Cardiac septum (tissue), 1 donor: ENCODE results near the gene SLC38A4. TPM values are rescaled to one million over a fixed set of nuclear protein-coding genes. Genes with fewer than 3 reads are reported as not detected.

Source experiments
- DNase-seq: peaks from one replicate; pipeline ENCODE4 v3.0.0-alpha.2; 2020; ENCODE audit warnings: low spot score
- intact Hi-C: fragments of 100-400 bp; cut with DNase I; formaldehyde crosslinking; loops from one replicate; pipeline ENCODE4 v1.14.0; 2022
- total RNA-seq: library from RNA; stranded (reverse); fragmentation: NEBNext Ultra II Directional; extraction: Animal tissue kit (Norgen Biotek cat#: 25700); gene quantifications from one replicate; pipeline ENCODE4 v1.2.1, GENCODE V29; 2021
- donor health status: DM: no; HTN: no; CAD: no.

Gene SLC38A4
- total RNA-seq, 1 donor from 2014 or later, result not detected

DNA sequence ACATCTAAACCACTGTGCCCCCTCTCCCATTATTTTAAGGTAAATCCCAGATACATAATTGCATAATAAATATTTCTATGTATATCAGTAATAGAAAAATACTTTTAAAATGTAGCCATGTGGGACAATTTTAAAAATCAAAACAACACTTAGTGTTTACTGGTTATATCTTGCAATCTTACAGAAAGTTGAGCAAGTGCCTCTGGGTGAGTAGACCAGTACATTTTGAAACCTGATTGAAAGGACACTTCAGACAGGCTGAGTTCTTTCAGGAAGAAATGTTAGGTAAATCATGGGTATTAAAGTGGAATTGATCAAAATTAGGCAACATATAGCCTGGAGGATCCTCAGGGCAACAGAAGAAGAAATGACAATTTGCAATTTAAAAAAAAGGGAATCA, 7.2 kb downstream of the SLC38A4 start:
- intact Hi-C loops, result no loop called here
- DNase-seq, result no peak

- DNase-seq, result no peak
- intact Hi-C loops, result no loop called here
These were observed 10.0 kb downstream of the SLC38A4 start for GRCh38 chr12:46815809-46816208.

GRCh38 chr12:46814143-46814542, 11.7 kb downstream of the SLC38A4 start:
- intact Hi-C loops, result no loop called here
- DNase-seq, result no peak

DNA sequence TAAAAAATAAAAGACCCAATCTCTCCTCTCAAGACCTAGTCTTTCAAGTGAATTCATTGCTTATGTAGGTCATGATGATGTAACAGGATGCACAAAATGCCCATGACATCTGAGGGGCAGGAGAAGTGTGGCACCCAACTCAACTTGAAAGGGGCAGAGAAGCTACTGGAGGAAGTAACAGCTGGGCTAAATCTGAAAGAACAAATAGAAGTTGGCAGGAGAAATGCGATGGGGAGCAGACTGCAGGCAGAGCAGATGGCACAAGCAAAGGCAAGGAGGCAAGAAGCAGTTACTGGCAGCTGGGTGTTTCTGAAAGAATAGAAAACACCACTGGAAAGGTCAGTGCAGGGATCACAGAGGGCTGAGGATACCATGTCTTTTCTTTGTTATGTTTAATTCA, 14.6 kb downstream of the SLC38A4 start:
- DNase-seq, result no peak
- intact Hi-C loops, result no loop called here

DNA sequence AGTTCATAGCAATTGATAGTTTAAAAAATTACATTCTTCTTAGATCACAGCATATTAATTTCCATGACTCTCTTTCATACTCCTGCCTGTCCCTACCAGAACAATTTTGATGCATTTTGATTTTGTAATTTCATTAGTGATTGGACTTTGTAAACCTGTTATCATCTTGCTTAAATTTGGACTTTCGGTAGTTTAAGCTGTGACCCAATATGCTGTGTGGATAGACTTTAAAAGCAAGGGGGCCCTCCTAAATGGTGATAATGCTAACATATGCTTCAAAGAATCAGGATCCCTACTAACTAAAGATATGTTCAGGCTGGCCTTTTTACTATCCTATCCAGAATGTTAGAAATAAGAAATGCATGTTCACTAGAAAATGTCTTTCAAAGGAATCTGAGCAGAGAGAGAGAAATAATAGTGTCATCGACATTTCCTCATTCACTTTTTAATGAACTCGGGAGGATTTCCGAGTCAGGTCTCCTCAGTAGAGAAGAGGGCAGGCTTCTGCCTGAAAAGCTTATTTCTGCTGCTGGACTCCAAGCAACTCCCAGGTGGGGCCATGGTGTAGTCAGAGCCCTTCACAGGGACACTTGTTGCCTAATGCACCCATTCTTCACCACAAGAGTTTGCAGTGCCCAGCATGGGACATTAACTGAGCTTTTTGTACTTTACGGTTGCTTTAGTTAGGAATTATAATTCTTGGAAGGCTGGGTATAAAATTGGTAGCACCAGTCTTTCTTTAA, 16.7 kb downstream of the SLC38A4 start:
- intact Hi-C loops, result no loop called here
- DNase-seq, result no peak

GRCh38 chr12:46808317-46808716, 17.5 kb downstream of the SLC38A4 start:
- no peak for DNase-seq

GRCh38 chr12:46804054-46804453, 21.7 kb downstream of the SLC38A4 start:
- no peak for DNase-seq
- intact Hi-C loops, result no loop called here

More at GRCh38 chr12:46808317-46808716, 17.5 kb downstream of the SLC38A4 start:
- intact Hi-C loops, result no loop called here

- intact Hi-C loops, result no loop called here
- no peak for DNase-seq
These were observed 22.3 kb downstream of the SLC38A4 start for GRCh38 chr12:46803517-46803916.

DNA sequence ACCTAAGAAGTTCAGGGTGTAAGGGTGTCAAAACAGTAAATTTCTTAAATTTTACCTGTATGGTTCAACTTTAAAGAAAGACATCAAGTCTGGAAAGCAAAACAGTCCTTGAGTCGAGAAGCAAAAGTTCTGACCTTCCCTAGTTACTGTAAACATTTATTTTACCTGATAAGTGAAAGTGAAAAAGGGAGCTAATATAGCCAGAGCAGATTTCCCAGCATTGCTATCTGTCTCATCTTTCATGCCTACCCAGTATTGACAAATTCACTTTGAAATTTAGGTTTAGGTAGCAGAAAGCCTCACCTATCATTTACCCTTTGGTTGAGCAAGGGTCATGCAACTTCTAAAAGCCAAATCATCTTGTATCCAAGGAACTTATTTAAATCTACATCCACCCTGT, 24.5 kb downstream of the SLC38A4 start:
- intact Hi-C loops, result no loop called here
- no peak for DNase-seq

GRCh38 chr12:46800160-46800559, 25.6 kb downstream of the SLC38A4 start:
- DNase-seq, result no peak
- intact Hi-C loops, result no loop called here

- no peak for DNase-seq
- intact Hi-C loops, result no loop called here
These were observed 27.1 kb downstream of the SLC38A4 start for GRCh38 chr12:46798648-46799047.

- no peak for DNase-seq
- intact Hi-C loops, result no loop called here
These were observed 27.7 kb downstream of the SLC38A4 start for GRCh38 chr12:46798056-46798455.

GRCh38 chr12:46795988-46796387, 29.8 kb downstream of the SLC38A4 start:
- intact Hi-C loops, result no loop called here

DNA sequence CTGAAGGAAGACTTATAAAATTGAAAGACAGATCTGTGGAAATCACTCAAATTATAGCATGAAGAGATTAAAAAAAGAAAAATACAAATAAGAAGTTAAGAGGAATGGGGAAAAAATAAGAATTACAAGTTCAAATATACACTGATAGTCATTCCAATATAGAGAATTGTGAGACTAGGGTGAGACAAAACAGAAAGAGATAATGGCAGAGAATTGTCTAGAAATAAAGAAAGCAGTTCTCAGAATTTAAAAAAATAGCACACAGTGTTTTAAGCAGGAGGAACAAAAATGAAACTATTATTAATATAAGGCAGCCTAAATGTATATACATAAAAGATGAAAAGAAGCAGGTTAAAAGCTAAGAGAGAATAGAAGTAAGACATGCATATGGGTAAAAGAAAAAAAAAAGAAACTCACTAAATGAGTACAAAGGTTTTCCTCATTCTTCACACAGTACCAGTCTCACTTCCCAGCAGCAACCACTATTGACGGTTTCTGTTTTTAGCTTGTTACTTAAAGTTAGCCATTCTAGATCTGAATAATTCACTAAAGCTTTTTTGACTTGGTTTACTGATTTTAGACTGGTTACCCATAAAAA, 31.1 kb downstream of the SLC38A4 start:
- DNase-seq, result no peak
- intact Hi-C loops, result no loop called here

More at GRCh38 chr12:46795988-46796387, 29.8 kb downstream of the SLC38A4 start:
- DNase-seq, result no peak

DNA sequence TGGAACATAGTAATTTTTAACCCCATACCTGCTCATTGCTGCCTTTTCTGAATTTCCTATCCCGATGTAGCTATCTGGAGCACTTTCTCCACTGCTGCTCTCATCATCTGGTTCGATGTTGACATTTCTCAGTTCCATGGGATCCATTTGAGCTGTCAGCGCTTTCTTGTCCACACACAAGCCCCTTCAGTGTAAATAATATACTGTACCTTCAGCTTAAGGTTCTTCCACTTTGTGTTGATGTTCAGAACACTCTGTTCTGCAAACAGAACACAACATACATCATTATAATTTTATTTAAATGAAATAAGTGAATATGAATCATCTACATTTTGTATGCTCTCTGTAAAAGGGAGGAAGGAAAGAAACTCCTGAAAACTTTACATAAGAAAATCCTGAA, 32.9 kb downstream of the SLC38A4 start:
- no peak for DNase-seq

DNA sequence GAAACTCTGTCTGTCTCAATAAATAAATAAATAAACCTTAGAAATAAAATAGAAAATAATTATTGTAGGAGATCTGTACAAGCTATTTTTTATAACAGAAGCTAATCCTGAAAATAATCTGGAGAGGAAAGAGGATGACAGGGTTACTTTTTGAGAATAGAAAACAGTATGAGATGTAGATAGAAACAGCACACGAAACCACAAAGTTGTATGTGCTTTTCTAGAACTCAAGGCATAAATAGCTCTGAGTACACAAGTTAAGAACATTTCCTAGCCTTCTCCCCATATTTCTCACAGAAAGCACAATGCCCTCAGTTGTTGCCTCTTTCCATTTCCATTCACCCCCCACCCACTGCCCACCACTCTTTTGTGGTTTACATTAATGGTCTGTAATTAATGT, 35.7 kb downstream of the SLC38A4 start:
- intact Hi-C loops, result no loop called here
- DNase-seq, result no peak

More for the DNA sequence above, 32.9 kb downstream of the SLC38A4 start:
- intact Hi-C loops, result no loop called here

DNA sequence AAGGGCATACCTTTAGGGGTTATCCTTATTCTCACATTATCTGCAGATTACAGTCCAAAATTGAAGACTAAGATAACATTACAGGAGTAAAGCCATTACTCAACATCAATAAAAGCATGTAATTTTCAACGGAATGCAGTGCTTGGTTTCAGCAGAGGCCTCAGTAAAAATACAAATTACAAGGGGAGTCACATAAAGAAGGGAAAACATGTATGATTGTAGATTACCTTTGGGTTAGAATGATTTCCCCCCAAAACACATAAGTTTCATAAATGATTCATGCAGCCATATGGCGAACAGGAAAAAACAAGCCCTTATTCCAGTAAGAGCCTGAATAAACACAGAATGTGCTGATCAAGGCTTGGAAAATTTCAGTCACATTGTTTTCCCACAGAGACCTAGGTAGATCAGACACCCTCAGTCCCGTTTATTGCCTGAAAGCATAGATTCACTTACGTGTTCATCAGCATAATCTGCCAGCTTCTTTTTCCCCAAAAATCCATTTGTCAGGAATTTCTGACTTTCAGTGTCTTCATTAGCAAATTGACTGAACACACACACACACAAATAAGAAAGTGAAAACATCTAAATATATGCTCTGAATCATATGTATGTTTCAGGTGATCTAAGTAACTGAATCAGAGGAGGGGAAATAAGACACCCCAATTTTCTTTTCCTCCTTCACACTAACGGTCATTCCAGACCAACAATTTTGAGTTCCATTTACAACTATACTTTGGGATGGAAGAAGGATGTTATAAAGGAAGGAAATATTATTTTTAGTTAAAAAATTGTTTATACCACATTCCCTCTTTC, 37.5 kb downstream of the SLC38A4 start:
- intact Hi-C loops, result no loop called here
- DNase-seq, result no peak

DNA sequence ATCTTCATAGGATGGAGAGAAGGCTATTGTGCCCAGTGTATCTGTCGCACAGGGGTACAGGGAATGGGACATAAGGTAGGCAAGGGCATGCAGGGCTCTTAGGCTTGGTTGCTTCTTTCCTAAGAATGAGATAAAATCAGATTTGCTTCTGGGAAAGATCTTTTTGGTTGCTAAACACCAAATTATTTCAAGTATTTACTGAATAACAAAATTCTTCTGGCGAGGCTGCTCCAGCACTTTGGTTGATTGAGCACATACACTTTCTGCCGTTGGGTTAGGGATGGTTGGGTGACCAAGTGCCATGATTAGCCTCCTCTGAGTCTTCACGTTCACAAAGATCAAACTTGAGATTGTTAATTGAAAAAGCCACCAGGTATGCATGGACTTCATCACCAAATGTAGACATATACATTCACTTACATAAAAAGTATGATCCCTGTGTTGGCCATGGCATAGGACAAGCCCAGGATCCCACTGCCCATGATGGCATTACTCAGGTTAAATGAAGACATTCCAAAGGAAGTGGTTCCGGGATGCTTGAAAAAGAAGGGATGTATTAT, 38.2 kb downstream of the SLC38A4 start:
- intact Hi-C loops, result no loop called here

GRCh38 chr12:46786774-46787173, 39.0 kb downstream of the SLC38A4 start:
- intact Hi-C loops, result no loop called here
- DNase-seq, result no peak

More for the DNA sequence above, 38.2 kb downstream of the SLC38A4 start:
- DNase-seq, result no peak

DNA sequence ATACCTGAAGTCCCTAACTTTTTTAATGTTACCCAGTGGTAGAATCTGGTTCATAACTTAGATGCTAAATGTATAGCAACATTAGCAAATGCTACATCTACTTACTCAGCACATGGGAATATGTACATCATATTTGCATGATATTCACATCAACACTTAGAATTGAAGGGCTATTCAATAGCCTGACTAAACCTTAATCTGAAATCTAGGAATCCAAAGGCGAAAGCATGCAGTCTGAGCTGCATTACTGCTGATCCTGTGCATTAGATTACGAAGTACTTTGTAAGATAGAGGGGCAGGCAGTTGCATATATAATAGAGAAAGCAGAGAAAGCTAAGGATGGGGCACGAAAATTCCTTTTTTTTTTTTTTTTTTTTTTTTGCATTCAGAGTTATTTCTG, 40.4 kb downstream of the SLC38A4 start:
- no peak for DNase-seq
- intact Hi-C loops, result no loop called here
